ENCODE data around the gene PILRA.
"Not testable (repeated sequence)": the region's sequence is repeated elsewhere in the genome, so short reads cannot be mapped to it uniquely, and the experiment has no call there.

Gene PILRA

GRCh38 chr7:100380196-100380595 is 6.9 kb downstream of the PILRA start:
- no peak for DNase-seq (ENCODE audit: low read depth)

GRCh38 chr7:100381531-100382233 is 8.4 kb downstream of the PILRA start:
- DNase-seq (ENCODE audit: low read depth), result not testable (repeated sequence)

- DNase-seq (ENCODE audit: low read depth), result not testable (repeated sequence)
Observed at GRCh38 chr7:100382234-100382853, 9.1 kb downstream of the PILRA start.

GRCh38 chr7:100384628-100385294 is 11.5 kb downstream of the PILRA start:
- DNase-seq (ENCODE audit: low read depth), result no peak

- DNase-seq (ENCODE audit: low read depth), result no peak
Observed at GRCh38 chr7:100386940-100387339, 13.7 kb downstream of the PILRA start.

GRCh38 chr7:100387695-100388094 is 14.4 kb downstream of the PILRA start:
- DNase-seq (ENCODE audit: low read depth), result no peak

- DNase-seq (ENCODE audit: low read depth), result no peak
Observed at GRCh38 chr7:100389437-100390088, 16.3 kb downstream of the PILRA start.

- DNase-seq (ENCODE audit: low read depth), result no peak
Observed at GRCh38 chr7:100390286-100391009, 17.2 kb downstream of the PILRA start.

GRCh38 chr7:100393233-100393905 is 20.1 kb downstream of the PILRA start:
- no peak for DNase-seq (ENCODE audit: low read depth)

- no peak for DNase-seq (ENCODE audit: low read depth)
Observed at GRCh38 chr7:100394077-100394476, 20.8 kb downstream of the PILRA start.

- no peak for DNase-seq (ENCODE audit: low read depth)
Observed at GRCh38 chr7:100396421-100396982, 23.2 kb downstream of the PILRA start.

GRCh38 chr7:100397315-100398081 is 24.2 kb downstream of the PILRA start:
- no peak for DNase-seq (ENCODE audit: low read depth)

GRCh38 chr7:100398239-100398638 is 25.0 kb downstream of the PILRA start:
- DNase-seq (ENCODE audit: low read depth), result no peak

GRCh38 chr7:100400041-100400440 is 26.8 kb downstream of the PILRA start:
- no peak for DNase-seq (ENCODE audit: low read depth)

GRCh38 chr7:100400656-100401055 is 27.4 kb downstream of the PILRA start:
- DNase-seq (ENCODE audit: low read depth), result no peak

- DNase-seq (ENCODE audit: low read depth), result no peak
Observed at GRCh38 chr7:100401811-100402210, 28.5 kb downstream of the PILRA start.

- no peak for DNase-seq (ENCODE audit: low read depth)
Observed at GRCh38 chr7:100402241-100402640, 29.0 kb downstream of the PILRA start.

GRCh38 chr7:100406767-100407166 is 33.5 kb downstream of the PILRA start:
- DNase-seq (ENCODE audit: low read depth), result no peak

- DNase-seq (ENCODE audit: low read depth), result peak; percentile 6
Observed at GRCh38 chr7:100407285-100408180, 34.2 kb downstream of the PILRA start.
